Femur (tissue), 1 donor: ENCODE results near the gene SLC5A2.
"Not testable (repeated sequence)": the region's sequence is repeated elsewhere in the genome, so short reads cannot be mapped to it uniquely, and the experiment has no call there.

Experiments
- DNase-seq: peaks from one replicate; pipeline ENCODE4 v3.0.0-alpha.2; 2017

The SLC5A2 gene

DNA sequence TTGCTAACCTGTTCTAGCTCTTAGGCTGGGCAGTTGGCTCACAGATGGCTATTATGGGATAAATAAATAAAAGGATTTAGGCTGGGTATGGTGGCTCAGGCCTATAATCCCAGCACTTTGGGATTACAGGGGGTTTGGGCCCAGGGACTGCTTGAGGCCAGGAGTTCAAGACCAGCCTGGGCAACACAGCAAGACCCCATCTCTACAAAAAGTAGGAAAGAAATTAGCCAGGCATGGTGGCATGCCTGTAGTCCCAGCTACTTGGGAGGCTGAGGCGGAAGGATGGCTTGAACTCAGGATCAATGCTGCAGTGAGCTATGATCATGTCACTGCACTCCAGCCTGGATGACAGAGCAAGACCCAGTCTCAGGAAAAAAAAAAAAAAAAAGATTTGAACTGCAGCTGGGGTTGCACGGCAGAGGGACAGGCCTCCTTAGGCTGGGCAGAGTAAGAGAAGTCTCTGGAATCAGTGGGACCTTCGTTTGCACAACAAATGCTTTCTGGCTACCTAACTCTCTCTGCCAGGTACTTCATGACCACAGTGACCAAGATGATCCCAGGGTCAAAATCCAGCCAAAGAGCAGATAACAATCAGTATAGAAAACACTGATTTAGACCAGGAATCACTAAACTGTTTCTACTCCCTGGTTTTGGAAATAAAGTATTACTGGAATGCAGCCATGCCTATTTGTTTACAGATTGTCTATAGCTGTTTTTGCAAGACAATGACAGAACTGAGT, 18.5 kb downstream of the SLC5A2 start:
- DNase-seq: no peak

DNA sequence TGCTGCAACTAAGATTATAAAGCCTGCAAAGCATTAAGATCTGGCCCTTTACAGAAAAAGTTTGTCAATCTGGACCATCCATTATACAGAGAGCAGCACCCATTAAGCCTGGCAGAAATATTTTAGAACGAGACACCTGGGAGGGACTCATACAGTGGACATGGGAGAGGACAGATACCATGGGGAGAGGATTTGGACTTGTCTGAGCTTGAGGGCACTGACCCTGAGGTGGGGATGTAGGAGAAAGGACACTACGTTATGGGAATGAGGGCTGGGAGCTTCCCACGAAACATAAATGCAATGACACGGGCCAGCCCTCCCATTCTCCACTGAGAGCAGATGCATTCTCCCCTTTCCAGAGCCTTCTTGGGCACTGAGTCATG, 19.0 kb downstream of the SLC5A2 start:
- DNase-seq: no peak

DNA sequence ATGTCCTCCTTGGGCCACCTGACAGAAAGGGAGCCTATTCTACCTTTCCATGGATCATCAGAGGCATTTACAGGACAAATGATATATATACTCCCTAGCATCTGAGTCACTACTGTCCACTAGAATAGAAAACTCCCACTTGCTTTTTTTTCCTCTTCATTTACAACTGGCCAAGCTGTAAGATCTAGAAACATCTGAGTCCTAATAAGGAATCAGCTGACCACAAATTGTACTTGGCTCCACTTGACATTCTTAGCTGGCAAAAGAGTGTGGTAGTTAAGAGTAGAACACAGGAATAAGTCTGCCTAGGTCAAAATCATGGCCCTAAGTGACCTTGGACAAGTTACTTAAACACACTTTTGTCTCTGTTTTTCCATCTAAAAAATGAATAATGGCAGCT, 20.1 kb downstream of the SLC5A2 start:
- DNase-seq: no peak

DNA sequence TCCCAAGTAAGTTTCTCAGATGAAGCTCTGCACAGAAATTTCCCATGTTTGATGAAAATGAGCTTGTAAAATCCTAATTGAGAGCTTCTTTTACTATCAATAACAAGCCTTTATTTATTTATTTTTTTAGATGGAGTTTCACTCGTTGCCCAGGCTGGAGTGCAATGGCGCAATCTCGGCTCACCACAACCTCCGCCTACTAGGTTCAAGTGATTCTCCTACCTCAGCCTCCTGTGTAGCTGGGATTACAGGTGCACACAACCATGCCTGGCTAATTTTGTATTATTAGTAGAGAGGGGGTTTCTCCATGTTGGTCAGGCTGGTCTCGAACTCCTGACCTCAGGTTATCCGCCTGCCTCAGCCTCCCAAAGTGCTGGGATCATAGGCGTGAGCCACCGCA, 20.6 kb downstream of the SLC5A2 start:
- DNase-seq: not testable (repeated sequence)

DNA sequence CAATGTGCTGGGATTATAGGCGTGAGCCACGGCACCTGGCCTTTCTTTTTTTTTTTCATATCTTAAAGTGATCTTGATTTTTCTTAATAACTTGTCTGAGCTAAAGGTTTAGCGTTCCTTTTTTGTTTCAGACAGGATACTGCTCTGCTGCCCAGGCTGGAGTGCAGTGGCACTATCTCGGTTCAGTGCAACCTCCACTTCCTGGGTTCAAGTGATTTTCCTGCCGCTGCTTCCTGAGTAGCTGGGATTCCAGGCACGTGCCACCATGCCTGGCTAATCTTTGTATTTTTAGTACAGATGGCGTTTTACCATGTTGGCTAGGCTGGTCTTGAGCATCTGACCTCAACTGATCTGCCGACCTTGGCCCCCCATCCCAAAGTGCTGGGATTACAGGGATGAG, 21.2 kb downstream of the SLC5A2 start:
- no peak for DNase-seq

DNA sequence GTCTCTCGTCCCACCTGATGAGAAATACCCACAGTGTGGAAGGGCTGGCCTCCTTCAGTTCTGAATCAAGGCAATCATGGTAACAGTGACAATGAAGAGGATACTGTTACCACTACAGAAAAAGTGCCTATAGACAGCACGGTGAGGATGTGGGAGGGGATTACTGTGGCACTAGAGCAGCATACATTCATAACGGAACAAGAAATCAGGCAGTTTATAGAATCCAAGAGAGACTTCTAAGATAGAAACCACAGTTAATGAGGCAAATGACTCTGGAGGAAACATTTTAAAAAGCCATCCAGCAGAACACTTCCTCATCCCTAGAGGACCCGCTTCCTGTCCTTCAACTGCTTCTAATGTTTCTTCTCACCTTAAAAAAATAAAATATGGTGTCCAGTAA, 22.6 kb downstream of the SLC5A2 start:
- no peak for DNase-seq

DNA sequence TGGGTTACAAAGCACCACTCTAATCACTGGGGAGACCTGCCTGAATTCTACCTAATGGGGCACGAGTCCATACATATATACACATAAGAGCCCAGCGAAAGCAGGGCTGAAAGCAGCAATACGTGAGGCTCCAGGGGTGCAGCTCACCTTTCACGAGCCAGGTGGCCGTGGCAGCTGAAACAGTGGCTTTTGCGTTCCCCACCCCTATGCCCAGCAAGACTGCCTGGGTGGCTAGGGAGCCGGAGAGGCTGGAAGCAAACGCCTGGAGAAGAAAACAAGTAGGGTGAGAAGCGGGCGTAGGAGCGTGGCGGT, 24.6 kb downstream of the SLC5A2 start:
- no peak for DNase-seq

DNA sequence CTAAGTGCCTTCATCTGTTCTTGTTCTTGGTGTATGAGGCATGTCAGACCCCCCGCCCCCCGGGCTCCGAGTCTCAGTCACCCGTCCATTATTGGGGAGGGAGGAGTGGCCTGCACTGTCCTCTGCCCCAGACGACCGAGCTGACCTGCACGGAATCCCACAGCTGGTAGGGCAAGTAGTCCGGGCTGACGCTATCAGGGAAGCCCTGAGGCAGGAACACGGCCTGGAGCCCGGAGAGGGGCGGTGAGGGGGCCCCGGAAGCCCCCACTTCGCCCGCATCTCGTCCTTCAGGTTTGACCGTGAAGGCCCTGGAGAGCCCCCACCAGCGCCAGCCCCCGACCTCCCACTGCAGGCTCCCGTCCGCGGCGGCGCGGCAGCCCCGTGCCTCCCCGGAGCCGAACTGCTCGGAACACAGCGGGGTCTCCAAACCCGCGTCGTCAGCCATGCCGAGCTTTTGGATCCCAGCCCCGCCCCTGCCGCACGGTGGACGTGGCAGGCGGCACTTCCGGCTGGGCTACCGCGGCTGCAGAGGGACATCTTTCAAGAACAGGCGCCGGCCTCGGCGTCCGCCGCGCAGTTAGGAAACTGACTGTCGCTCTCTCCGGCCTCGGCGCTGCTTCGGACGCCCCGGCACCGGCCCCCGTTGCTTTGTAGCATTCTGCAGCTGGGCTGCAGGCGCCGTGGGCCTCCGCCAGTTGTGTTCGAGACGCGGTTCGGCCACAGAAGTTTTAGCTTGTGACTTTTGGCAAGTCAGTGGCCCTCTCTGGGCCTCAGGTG, 25.2 kb downstream of the SLC5A2 start, which contains the start of gene RUSF1:
TSS of gene RUSF1 (minus strand) at position 463 of the 777 bp plus-strand sequence. CDS start at position 445, 18 bp downstream.
- peak; percentile 96 for DNase-seq

DNA sequence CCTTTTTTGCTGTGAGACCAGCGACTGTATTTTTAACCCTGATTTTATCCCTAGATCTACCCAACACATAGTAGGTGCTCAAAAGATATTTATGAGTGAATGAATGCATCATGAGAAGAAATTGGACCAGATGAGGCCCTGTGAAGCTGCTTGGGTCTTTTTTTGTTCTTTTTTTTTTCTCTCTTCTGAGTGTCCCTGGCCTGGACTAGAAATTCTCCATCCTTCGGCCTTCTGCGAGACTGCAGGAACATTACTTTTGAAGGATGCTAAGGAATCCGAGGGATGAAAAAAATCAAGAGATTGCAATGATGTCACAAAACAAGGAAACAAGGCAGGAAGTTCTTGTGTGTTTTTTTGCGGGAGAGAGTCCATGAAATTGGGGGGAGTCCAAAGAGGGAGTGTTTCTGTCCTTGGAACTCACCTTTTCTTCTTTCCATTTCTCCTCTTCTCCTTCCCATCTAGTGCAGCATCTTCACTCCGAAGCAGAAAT, 25.8 kb downstream of the SLC5A2 start:
- DNase-seq: no peak

DNA sequence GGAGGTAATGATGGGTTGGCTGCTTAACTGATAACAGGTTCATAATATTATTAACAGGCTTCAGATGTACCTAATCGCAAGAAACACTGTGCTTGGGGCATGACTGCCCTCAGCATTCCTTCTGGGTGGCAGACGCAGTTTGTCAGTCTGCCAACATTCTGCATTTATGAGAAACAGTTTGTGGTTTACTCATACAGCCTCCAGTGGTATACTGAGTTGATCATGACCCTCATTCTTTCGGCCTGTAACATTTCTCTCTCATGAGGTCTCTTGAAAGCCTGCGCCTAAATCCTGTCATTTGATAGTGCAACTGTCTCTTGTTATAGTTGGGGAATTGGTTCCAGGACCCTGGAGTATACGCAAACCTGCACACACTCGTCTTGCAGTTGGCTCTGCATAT, 30.2 kb downstream of the SLC5A2 start:
- no peak for DNase-seq

DNA sequence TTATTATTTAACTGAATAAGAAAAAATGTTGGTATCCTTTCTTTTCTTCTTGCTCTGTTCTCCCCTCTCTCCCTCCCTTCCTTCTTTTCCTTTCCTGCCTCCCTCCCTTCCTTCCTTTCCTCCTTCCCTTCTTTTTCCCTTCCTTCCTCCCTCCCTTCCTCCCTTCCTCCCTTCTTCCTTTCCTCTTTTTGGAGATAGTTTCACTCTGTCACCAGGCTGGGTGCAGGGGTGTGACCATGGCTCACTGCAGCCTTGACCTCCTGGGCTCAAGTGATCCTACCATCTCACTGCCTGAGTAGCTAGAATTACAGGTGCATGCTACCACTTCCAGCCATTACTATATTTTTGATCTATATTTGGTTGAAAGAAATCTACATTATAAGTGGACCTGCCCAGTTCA, 31.0 kb downstream of the SLC5A2 start:
- no peak for DNase-seq

DNA sequence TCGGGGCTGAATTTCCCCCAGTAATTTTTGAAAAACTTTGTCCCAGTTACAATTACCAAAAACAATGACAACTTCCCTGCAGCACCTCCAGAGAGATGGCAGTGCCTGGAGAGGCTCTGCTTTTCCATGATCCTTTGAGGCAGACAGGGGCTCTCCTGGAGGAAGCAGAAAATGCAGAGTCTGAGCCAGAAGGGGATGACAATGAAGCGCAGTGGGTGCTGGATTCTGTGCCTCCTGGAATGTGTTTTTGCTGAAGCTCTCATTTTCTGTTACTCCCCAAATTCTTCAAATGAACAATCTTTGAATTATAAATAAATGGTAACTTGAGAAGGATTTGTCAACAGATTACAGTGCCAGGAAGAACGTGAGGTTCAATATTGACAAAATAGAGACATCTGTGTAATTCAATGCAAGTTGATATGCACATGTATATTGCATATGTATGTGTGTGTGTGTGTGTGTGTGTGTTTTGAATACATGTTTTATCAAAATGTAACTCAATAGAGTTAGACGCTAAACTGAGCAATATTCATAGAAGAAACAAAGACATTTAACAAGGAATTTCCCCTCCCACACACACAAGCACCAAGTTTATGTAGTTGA, 35.0 kb downstream of the SLC5A2 start:
- DNase-seq: no peak

DNA sequence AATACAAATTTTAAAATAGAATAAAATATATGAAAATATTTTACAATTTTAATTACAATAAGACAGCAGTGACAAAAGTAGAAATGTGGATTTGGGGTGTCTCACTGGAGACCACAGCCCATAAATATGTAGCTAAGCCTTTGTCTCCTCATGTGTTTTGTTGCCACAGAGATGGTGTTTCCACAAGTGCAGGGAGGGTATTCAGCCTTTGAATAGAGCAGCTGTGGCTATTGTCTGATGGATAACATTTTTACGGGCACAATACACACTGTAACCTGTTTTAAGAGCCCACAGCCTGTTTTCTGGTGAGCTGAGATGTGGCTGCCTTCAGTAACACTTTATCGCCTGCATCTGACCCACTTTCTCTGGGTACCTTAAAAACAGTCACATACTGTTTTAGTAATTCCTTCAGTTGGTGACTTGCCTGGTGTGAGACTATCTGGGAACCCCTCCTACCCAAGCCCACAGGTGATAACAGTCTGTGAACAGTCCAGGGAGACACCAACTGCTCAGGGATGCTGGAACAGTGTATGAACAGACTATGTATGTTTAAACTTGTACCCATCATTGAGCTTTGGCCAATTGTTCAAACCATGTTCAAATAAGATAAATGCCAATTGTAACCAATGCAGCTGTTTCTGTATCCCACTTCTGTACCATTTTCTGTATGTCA, 37.0 kb downstream of the SLC5A2 start:
- DNase-seq: no peak

DNA sequence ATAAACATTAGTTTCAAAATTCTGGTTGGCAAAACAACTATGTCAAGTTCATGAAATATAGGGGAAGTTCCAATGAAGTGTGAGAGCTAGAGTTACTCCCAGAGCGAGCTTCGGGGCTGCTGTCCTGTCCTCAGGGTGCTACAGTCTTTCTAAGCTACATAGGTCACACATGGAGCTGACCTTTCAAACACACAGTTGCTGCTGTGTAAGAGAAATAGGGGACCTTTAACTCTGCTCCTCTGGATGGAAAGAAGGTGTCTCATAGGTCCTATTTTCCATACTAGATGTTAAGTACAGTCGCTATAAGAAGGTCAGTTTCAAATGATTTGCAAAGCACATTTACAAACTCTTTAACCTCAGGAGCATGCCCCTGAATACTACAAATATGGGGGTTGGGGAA, 38.4 kb downstream of the SLC5A2 start:
- DNase-seq: no peak

DNA sequence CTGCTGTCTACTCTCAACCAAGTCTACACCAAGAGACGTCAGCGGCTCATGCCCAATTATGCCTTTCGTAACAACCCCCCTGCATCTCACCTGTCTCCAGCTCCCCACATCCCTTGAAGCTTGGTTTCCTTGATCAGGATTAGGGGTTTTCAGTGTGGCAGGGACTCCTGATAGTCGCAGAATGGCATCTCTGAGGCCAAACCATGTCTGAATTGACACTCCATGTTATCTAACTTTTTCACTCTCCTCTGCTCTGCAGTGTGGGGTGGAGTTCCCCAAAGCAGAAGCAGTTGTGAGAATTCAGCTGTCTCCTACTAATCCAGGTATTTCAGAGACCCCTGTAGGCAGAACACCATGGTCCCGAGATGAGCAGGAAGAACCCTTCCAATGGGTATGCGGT, 39.1 kb downstream of the SLC5A2 start:
- DNase-seq: no peak

DNA sequence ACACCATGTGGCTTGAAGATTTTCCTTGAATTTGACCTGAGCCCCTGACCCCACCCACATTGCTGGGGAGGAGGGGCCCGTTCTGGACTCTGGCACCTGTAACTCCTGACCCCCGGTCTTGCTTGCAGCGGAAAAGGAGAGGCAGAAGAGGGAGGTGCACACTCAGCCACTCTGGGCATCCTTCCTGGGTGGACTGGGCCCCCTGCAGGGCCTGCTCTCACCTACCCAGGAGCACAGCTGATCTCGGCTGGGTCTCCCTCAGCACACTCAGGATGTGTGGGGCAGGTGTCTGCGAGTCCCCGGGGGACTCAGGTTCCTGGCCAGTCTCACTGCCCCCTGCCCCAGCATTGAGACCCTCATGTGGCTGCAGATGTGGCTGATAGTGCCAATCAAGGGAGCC, 40.8 kb downstream of the SLC5A2 start:
- not testable (repeated sequence) for DNase-seq

DNA sequence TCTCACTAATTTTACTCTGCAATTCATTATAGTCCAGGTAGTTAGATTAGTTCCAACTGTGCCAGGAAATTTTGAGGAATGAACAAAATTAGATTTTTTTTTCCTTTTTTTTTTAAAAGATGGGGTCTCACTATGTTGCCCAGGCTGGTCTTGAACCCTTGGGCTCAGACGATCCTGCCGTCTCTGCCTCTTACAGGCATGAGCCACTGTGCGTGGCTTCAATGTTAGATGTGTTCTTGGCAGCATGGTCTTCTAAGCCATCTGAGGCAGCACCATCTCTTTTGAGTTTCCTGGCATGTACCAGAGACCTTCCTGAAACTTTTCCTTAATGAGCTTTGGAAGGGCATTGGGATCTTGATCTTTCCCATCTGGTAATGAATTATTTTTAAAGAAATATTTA, 42.2 kb downstream of the SLC5A2 start:
- no peak for DNase-seq

DNA sequence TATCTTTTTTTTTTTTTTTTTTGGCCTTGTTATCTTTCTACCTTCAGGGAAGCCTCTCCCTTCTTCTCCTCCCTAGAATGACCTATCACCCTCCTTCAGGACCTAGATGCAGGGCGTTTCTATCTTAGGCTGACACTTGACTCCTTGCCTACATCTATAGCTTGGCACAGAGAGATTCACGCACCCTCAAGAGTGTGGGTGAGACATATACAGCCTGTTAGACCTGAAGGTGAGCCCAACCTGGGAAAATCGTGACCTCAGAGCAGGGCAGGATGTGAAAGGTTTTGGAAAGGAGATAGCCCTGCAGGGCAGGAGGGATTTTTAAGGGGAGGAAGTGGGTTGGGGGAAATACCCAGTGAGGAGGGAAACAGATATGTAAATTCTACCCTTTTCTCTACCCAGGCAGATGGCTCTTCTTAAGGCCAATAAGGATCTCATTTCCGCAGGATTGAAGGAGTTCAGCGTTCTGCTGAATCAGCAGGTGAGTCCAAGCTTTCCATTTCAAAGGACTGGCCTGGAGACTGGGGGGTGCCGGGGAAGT, 44.9 kb downstream of the SLC5A2 start, which contains the start of gene AHSP:
TSS of gene AHSP (plus strand) at position 167 of the 541 bp plus-strand sequence. CDS start at position 407, 240 bp downstream.
- DNase-seq: no peak

DNA sequence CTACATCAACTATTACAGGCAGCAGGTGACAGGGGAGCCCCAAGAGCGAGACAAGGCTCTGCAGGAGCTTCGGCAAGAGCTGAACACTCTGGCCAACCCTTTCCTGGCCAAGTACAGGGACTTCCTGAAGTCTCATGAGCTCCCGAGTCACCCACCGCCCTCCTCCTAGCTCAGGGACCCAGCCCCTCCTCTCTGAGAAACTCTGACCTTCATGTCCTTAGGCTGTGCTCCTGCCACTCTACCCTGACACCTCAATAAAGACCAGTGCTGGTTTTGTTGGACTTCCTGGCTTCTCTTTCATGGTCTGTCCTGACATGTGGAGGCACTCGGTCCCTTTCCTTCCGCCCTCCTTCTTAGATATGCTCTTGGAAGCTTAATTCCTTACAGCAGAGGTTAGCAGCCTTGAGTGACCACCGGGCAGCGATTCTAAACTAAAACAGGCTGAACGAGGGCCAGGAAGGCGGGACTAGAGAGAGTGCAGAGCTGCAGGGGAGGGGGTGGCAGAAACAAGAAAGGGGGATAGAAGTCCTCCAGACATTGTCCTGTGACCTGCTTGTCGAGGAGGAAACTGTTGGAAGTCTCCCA, 45.7 kb downstream of the SLC5A2 start:
- peak; percentile 55 for DNase-seq

DNA sequence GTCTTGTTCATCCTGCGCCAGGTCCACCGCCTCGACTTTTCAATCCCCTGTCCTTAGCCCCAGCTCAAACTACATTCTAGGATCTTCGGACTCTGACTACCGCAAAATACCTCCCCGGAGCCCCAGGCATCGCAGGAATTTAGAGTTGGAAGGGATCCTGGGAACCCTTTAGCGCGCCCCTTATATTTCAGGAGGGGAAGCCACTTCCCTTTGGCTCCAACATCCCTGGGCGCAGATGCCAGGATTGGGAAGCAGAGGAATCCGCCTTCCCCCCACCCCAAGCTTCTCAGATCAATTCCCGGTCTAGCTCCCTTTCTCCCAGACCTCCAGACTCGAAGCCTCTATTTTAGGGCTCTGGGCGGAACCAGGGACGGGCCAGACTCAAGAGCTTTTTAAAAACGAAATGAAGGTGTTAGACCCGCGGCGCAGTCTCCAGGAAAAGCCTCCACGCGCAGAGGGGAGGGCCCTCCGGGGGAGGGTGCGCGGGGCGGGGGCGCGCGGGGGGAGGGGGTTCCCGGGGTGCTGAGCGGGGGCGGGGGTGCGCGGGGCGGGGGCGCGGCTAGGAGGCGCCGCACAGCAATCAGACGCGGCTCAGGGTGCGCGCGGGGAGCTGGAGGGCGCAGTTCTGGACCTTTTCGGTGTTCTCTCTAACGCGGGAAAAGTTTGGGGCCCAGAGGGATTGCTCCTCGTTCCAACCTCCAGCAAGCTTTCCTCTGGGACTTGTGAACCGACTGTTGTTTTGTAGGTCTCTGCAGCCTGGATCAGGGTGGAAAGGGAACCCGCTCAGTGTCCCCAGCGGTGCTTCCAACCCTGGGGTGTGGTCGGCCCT, 46.4 kb downstream of the SLC5A2 start:
- DNase-seq: peak; percentile 73

DNA sequence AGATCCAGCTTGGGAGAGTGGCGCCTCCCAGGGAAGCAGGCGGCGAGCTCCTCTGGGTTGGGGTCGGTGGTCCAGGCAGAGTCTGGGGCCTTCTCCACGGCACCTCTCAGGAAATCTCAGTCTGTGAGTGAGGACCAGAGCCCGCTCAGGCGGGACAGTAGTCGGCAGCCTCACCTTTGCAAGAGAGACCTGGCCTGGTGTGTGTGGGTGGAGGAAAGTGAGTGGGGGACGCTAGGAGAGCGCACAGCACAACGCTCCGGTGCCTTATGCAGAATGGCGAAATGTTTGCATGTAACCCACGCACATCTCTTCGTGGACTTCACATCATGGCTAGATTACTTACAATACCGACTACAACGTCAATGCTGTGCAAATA, 47.0 kb downstream of the SLC5A2 start:
- DNase-seq: no peak

DNA sequence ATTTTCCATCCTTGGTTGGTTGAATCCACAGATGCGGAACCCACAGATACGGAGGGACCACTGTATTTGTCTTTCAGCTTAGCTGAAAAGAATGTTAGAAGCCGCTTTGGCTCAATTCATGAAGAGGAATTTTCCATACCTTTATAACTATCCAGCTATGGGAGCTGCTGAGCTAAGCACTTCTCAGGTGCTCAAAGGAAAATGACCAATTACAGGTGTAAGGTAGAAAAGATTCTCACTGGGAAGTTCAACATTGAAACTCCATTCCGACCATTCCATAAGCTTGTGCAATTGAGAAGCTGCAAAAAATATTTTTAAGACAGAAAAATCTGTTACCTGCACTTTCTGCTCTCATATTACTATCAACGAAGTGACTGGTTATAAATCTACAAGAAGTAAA, 47.5 kb downstream of the SLC5A2 start:
- DNase-seq: no peak
